GM12865 (cell line): ENCODE data around the gene ABTB2.
A peak's percentile ranks its signal among the peaks of the same experiment; 100 is the strongest.

ENCODE experiments used
- DNase-seq: peaks from one replicate; pipeline ENCODE4 v3.0.0; 2010; ENCODE audit warnings: low read depth
- H3K4me3 ChIP-seq: 2 replicates; pipeline ENCODE4 v1.5.1; 2011; ENCODE audit warnings: mild to moderate bottlenecking, low read depth, low read length, control low read depth
- CTCF ChIP-seq: IDR thresholded peaks from 2 replicates; pipeline ENCODE4 v1.5.1; 2011; ENCODE audit warnings: low read length, control low read depth, low read depth, inconsistent platforms; ENCODE audit not compliant: insufficient read depth; ENCODE audit errors: missing control alignments

Gene ABTB2

GRCh38 chr11:34356576-34356912, 1.3 kb downstream of the ABTB2 start:
- H3K4me3 ChIP-seq, result peak overlapping the region; percentile 65
- TF ChIP-seq CTCF, result no peak
- peak; percentile 40 for DNase-seq

- H3K4me3 ChIP-seq, result peak overlapping the region; percentile 65
- peak; percentile 21 for DNase-seq
- no peak for TF ChIP-seq CTCF
These were observed 1.7 kb downstream of the ABTB2 start for GRCh38 chr11:34356130-34356529.

GRCh38 chr11:34355726-34356125, 2.1 kb downstream of the ABTB2 start:
- TF ChIP-seq CTCF, result no peak
- peak overlapping the region; percentile 65 for H3K4me3 ChIP-seq
- no peak for DNase-seq

GRCh38 chr11:34354782-34355181, 3.0 kb downstream of the ABTB2 start:
- no peak for DNase-seq
- no peak for TF ChIP-seq CTCF
- no peak overlapping the region for H3K4me3 ChIP-seq

- TF ChIP-seq CTCF, result no peak
- H3K4me3 ChIP-seq, result no peak overlapping the region
- DNase-seq, result no peak
These were observed 3.9 kb downstream of the ABTB2 start for GRCh38 chr11:34353881-34354280.

GRCh38 chr11:34351687-34352469, 5.9 kb downstream of the ABTB2 start:
- peak; percentile 72 for DNase-seq
- no peak overlapping the region for H3K4me3 ChIP-seq
- TF ChIP-seq CTCF, result no peak

- H3K4me3 ChIP-seq, result no peak overlapping the region
- DNase-seq, result no peak
These were observed 6.8 kb downstream of the ABTB2 start for GRCh38 chr11:34351051-34351450.

More at GRCh38 chr11:34351051-34351450, 6.8 kb downstream of the ABTB2 start:
- TF ChIP-seq CTCF, result no peak
